Adrenal gland (tissue), 12 donors: ENCODE results near the gene ZBTB46. TPM values are rescaled to one million over a fixed set of nuclear protein-coding genes. Genes with fewer than 3 reads are reported as not detected.

Source experiments
- DNase-seq, 7 donors: peaks; one replicate each; pipeline ENCODE4 v3.0.0-alpha.2; 2019 to 2020
- H3K27ac ChIP-seq, 5 donors: fragments of 200-600 bp; sonication (generic) in 4 of 5; 1 replicate in 3 of 5; 2 replicates in 2 of 5; pipeline versions ENCODE4 v1.5.1 to v1.8.0; 2016 to 2020; ENCODE audit warnings: mild to moderate bottlenecking in 1 of 5
- H3K27me3 ChIP-seq: fragments of 200-600 bp; 2 replicates; pipeline ENCODE4 v1.8.0; 2021
- H3K36me3 ChIP-seq, 2 donors: fragments of 200-600 bp; replicated peaks in 1 of 2; 1 replicate in 1 of 2; 2 replicates in 1 of 2; pipeline versions ENCODE4 v1.5.1 to v1.8.0; 2018 to 2022
- H3K4me1 ChIP-seq, 2 donors: fragments of 200-600 bp; replicated peaks in 1 of 2; 1 replicate in 1 of 2; 2 replicates in 1 of 2; pipeline versions ENCODE4 v1.5.1 to v1.8.0; 2018 to 2021
- H3K4me3 ChIP-seq, 4 donors: fragments of 200-600 bp; sonication (generic) in 3 of 4; one replicate each; pipeline ENCODE4 v1.5.1; 2016 to 2018
- H3K9me3 ChIP-seq, 3 donors: fragments of 200-600 bp; sonication (generic) in 1 of 3; replicated peaks in 1 of 3; 1 replicate in 2 of 3; 2 replicates in 1 of 3; pipeline versions ENCODE4 v1.5.1 to v1.8.0; 2016 to 2021
- CTCF ChIP-seq, 6 experiments: fragments of 450-650 bp in 4 of 6; fragments of 200-600 bp in 2 of 6; sonication (generic) in 1 of 6; IDR thresholded peaks; 1 replicate in 5 of 6; 2 replicates in 1 of 6; pipeline versions ENCODE4 v1.5.1 to v1.8.0; 2016 to 2021; ENCODE audit warnings: antibody characterized with exemption in 6 of 6, mild to moderate bottlenecking in 2 of 6, moderate library complexity in 1 of 6
- POLR2A ChIP-seq, 2 donors: fragments of 450-650 bp; IDR thresholded peaks; one replicate each; pipeline ENCODE4 v1.6.1; 2017; ENCODE audit warnings: antibody characterized with exemption in 2 of 2, mild to moderate bottlenecking in 2 of 2, moderate library complexity in 1 of 2
- WGBS, 4 donors: extraction: QIAGEN DNeasy Blood & Tissue Kit in 2 of 4; methylation state at CpG; one replicate each; pipeline versions ENCODE4 v1.1.5 to v1.1.7; 2013 to 2017; 5-methylcytosine and 5-hydroxymethylcytosine counted together
- intact Hi-C, 2 donors: fragments of 100-400 bp; cut with DNase I; formaldehyde crosslinking; loops; one replicate each; pipeline versions ENCODE4 v1.14.1 to v1.15.0; 2022 to 2023
- polyA plus RNA-seq, 3 donors: library from polyadenylated mRNA; stranded (reverse); fragments of 200-250 nt in 2 of 3; fragments of 350-450 nt in 1 of 3; fragmentation: Illumina TruSeq in 1 of 3; extraction: RNeasy Lipid Tissue Mini Kit (QIAGEN cat#74804) in 1 of 3; gene quantifications; one replicate each; pipeline ENCODE4 v1.2.3, GENCODE V29; 2013 to 2014
- total RNA-seq, 9 donors: library from RNA; depleted of rRNA in 4 of 9; stranded (reverse); fragments of >200 nt in 4 of 9; fragments of 120-200 nt in 1 of 9; fragmentation: NEBNext Ultra II Directional in 1 of 9; extraction: Animal tissue kit (Norgen Biotek cat#: 25700) in 1 of 9; gene quantifications; one replicate each; pipeline versions ENCODE4 v1.1.0 to v1.2.4, GENCODE V29; 2013 to 2023
- donor health status: healthy with polysubstance abuse.
- donor health status: Bipolar disorder and iron deficiency.
- donor health status: DM: yes; HTN: yes; CAD: no.
- donor health status: DM: no; HTN: no; CAD: no.
- donor health status: DM: no; HTN: no; CAD: no.
- donor health status: DM: yes; HTN: yes; CAD: no.

The ZBTB46 gene
- total and polyA plus RNA-seq, 12 donors = 0.77 to 22.4 (median 10.6) TPM

GRCh38 chr20:63771046-63771707 is 59.9 kb downstream of the ZBTB46 start:
- Histone ChIP-seq H3K4me1 (peaks cover 7 to 25% of the 10 kb centered on the region in 2 donors), H3K36me3 (peaks cover 0 to 27% of the 10 kb centered on the region in 2 donors), H3K27me3 (no peaks in the 10 kb centered on the region), H3K27ac (no peak overlapping the region), H3K9me3 (no peaks in the 10 kb centered on the region), H3K4me3 (no peak overlapping the region)
- no peak for TF ChIP-seq CTCF (IDR thresholded peaks at IDR 0.05)
- TF ChIP-seq POLR2A (IDR thresholded peaks at IDR 0.05) = no peak
- 90 to 94% (median 93%) methylated on average over 17 to 52 of the region's 52 CpGs for WGBS, 4 donors
- intact Hi-C loops = no loop called here
- DNase-seq = no peak

GRCh38 chr20:63769891-63770474 is 61.1 kb downstream of the ZBTB46 start:
- H3K27me3 ChIP-seq = no peaks in the 10 kb centered on the region
- TF ChIP-seq POLR2A (IDR thresholded peaks at IDR 0.05) (no peak), CTCF (IDR thresholded peaks at IDR 0.05) (no peak)
- intact Hi-C loops = no loop called here
- no peak overlapping the region for H3K4me3 ChIP-seq
- H3K36me3 ChIP-seq = peaks cover 0 to 27% of the 10 kb centered on the region in 2 donors
- peaks cover 7 to 18% of the 10 kb centered on the region in 2 donors for H3K4me1 ChIP-seq
- no peak overlapping the region for H3K27ac ChIP-seq
- WGBS, 4 donors = 91 to 95% (median 93%) methylated on average over 12 to 31 of the region's 31 CpGs
- no peaks in the 10 kb centered on the region for H3K9me3 ChIP-seq
- no peak for DNase-seq

- 92% methylated on average over 16 to 26 of the region's 26 CpGs for WGBS, 4 donors
- Histone ChIP-seq H3K9me3 (no peaks in the 10 kb centered on the region), H3K27me3 (no peaks in the 10 kb centered on the region), H3K4me1 (peaks cover 7 to 16% of the 10 kb centered on the region in 2 donors), H3K36me3 (peaks cover 0 to 27% of the 10 kb centered on the region in 2 donors), H3K4me3 (no peak overlapping the region), H3K27ac (no peak overlapping the region)
- TF ChIP-seq POLR2A (IDR thresholded peaks at IDR 0.05) (no peak), CTCF (IDR thresholded peaks at IDR 0.05) (no peak)
- no peak for DNase-seq
- intact Hi-C loops = no loop called here
Measured at GRCh38 chr20:63768591-63769515, 62.2 kb downstream of the ZBTB46 start.

GRCh38 chr20:63767886-63768285 is 63.2 kb downstream of the ZBTB46 start:
- TF ChIP-seq CTCF (IDR thresholded peaks at IDR 0.05) = no peak
- TF ChIP-seq POLR2A (IDR thresholded peaks at IDR 0.05) = no peak
- intact Hi-C loops = no loop called here
- Histone ChIP-seq H3K27ac (no peak overlapping the region), H3K9me3 (no peaks in the 10 kb centered on the region), H3K4me3 (no peak overlapping the region), H3K36me3 (peaks cover 0 to 29% of the 10 kb centered on the region in 2 donors), H3K4me1 (peaks cover 2 to 8% of the 10 kb centered on the region in 2 donors), H3K27me3 (no peaks in the 10 kb centered on the region)
- DNase-seq = no peak
- WGBS, 4 donors = 89 to 94% (median 92%) methylated on average over 6 to 7 of the region's 7 CpGs
